ENCODE results near the gene PCSK6. TPM values are rescaled to one million over a fixed set of nuclear protein-coding genes. Genes with fewer than 3 reads are reported as not detected.

PCSK6 gene
- total RNA-seq, 1 donor from 2014 or later: 16.9 TPM

DNA sequence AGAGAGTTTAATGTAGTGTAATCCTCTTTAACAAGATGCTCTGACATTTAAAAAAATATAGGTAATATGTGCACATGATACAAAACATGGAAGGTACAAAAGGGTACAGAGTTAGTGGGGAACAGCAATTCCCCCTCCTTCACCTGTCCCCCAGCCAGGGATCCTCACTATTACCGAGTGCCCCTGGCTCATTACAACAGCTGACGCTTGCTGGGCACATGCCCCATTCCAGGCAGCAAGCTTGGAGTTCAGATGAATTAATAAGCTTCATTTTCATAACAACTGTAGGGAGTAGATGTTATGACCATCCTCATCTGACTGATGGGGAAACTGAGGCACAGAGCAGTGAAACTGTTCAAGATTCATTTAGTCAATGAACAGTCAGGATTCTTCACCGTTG is 41.2 kb downstream of the PCSK6 start:
- peak; percentile 26 for DNase-seq (ENCODE audit: low spot score)

DNA sequence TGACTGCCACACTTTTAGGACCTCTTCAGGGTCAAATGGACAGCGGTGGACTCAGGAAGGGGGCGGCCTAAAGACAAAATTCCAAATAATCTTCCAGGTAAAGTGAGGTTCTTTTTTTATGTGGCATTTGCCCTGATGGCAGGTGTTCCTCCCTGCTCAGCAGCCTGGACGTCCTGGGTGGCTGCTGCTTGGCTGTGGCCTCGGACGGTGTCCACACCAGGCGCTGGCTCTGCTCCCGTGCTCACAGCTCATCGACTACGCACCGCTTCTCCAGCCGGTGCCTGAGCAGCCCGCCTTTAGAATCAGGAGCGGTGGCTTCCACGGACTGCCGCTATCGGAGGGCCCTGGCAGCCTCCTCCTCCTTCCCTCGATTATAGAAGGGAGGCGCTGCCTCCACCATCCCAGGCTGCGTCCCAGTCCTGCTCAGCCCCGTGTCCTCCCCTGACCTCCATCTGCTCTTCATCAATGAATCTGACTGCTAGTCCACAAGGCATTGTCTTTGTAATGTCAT is 41.9 kb downstream of the PCSK6 start:
- DNase-seq (ENCODE audit: low spot score): peak; percentile 84

DNA sequence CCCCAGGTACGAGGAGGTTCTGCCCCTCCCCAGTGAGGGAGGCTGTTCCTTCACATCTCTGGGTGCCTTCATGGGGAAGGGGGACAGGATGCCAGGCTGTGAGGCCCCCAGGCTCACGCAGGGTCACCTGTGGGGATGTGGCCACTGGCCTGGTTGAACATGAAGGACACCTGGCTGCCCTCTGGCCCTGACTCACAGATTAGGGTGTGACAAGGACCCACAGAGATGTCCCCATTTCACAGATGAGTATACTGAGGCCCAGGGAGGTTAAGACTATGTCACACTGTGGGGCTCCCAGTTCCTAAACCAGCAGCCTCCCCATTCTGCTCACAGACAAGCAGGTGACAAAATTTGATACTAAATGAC is 42.4 kb downstream of the PCSK6 start:
- DNase-seq (ENCODE audit: low spot score): no peak

DNA sequence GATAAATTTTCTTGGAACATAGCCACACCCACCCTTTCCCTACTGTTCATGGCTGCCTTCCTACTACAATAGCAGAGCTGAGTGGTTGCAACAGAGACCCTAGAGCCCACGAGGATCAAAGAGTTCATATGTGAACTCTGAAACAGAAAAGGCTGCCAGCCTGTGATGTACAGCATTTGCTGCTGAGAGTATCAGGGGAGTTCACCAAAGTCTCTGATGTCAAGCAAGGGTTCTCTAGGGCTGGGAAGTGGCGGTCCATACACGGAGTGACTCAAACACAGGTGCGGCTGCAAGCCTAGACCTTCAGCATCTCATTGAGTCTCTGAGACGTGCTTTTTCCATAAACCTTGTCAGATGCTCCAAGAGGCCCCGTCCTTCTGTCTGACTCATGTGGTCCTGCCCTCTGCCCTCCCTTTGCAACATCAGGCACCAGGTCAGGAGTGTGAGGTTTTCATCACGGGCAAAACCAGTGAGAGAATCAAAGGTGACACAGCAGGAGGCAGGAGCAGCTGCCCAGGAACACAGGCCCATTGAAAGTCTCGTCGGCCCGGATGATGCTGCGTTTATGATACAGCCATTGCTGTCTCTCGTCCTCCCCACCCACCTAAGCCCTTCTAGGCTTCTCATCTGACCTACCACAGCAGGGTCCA is 42.9 kb downstream of the PCSK6 start:
- peak; percentile 73 for DNase-seq (ENCODE audit: low spot score)

DNA sequence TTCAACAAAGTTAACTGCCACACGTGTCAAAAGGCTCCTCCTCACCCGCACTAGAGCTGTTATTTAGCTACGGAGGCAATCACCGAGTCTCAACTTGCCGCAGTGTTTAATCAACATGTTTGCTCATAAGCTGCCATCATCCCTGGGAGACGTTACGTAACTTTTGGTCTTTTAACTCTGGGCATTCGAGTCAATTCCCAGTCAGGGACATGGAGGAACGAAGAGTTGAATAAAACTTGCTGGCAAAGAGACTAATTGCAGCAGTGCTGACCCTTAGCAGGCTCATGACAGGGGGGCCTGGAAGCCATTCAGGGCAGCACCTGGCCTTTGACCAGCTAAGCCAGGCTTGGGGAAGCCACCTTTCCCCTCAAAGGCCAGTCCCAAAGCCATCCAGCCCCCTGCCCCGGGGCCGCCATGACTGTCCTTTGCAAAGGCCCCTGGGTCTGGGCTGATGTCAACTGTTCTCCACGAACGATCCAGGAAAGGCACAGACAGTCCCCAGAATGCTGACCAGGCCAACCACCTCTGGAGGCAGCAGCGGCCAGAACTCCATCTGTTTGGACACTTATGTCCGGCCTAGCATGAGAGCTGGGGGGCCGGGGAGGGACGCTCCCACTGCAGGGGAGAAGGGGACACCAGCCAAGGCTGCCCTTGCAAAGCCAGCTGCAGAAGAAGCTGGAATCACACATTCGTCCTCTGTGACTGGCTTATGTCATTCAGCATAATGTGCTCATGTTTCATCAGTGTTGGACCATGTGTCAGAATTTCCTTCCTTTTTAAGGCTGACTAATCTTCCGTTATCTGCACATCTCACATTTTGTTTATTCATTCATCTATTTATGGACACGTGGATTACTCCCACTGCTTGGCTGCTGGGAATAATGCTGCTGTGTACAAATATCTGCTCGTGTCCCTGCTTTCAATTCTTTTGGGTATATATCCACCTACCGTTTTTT is 43.7 kb downstream of the PCSK6 start:
- no peak for DNase-seq (ENCODE audit: low spot score)

DNA sequence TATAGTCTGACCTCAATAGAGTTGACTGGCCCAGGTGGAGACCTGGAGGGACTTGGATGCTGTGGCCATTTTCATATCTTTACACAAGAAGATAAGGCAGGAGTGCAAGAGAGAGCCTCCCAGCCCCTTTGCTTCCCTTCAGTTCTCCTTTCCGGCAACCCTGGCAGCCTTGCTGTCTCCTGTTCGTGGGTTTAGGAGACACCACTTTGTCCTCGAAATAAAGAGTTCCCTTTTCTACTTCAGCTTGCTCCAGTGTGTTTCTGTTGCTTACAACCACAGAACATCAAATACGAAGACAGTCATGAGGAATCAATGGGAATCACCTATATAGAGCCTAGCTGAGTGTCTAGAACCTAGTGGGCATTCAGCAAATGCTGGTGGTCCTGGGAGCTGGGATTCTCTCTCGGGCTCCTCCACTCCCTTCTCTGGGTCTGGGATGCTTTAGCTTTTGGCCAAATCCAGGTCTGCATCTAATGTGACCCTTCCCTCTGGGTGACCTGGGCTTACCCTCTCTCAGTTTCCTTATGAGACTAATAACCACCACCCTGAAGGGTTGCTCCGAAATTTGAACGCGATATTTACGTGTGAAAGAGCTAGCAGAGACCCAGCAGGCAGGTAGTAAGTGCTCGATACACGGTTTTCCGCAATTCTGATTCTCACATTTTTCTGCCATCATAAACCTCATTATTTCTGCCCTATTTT is 44.5 kb downstream of the PCSK6 start:
- DNase-seq (ENCODE audit: low spot score): no peak

DNA sequence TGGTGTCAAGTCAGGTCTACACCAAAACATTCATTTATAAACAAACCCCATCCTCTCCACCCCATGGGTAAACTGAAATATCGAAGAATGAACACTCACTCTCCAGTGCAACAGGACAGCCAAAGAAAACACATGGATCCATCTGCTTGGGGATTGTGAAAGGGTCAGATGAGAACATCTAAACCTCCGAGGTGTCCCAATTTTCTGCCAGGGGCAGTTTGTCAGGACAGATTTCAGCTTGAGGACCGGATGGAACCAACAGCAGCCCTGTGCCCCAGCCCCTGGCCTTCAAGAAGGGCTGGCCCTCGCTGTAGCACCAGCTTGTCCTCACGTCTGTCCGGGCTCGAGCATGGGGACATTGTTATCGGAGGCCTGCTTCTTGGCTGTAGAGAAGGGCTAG is 45.5 kb downstream of the PCSK6 start:
- no peak for DNase-seq (ENCODE audit: low spot score)

DNA sequence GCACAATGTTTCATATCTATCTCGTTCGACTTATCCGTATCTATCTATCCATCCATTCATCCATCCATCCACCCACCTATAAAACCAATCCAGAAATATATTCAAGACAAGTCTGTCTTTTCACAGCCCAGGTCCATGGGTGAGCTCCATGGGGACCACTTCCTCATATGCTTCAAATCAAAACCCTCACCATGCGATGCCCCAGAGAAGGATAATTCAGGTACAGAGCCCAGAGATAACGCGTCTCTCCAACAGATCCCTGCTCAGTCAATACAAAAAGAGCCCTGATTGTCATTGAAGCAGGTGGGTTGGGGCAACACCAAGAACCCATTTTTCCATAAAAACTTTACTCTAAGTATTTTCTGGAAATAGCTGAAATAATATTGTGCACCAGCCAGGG is 47.2 kb downstream of the PCSK6 start:
- no peak for DNase-seq (ENCODE audit: low spot score)

DNA sequence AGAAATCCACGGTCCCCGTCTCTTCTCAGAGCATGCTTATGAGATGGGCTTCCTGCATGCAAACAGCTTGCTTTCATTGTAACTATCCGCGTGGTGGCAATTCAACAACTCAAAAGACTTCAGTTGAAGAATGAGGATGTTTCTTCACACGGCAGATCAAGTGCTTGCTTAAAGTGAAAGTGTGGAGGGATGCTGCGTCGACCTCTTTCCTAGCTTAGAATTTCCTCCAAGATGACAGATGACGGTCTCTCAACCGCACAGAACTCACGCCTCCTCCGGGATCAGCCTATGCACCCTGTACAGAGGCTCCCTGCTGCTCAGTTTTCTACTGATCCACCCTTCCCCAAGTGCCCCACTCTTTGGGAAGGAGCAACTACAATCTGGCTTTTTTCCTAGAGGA is 47.8 kb downstream of the PCSK6 start:
- DNase-seq (ENCODE audit: low spot score): no peak

DNA sequence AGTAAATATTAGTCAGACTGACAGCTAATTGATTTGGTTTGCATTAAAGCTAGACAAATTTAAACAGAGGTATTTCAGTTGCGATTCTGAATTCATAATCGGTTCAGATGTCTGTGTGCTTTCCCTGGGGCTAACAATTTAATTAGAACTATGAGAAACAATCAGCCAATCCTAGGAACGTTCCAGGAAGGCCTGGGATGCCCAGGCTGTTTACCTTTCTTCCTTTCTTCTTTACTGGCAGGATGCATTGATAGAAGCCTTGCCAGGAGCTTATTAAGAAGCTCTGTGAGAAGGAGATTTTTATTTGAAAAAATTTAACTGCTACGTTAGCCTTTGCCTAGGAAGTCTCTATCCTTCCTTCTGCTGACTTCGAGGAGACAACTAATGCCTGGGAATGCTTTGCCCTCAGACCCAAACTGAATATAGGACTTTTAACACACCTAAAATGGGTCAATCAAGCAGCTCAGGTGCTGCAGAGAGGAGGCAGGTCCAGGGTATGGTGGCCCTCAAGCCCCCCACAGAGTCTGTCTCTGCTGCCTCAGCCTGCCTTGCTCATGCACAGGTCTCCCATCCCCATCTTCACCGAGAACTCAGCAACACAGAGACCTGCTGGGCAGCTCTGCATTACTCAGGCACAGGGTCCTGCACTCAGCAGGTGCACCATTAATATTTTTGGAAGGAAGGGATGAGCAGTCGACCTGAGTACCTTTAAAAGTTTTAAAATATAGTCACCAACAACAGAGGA is 48.5 kb downstream of the PCSK6 start:
- DNase-seq (ENCODE audit: low spot score): no peak

DNA sequence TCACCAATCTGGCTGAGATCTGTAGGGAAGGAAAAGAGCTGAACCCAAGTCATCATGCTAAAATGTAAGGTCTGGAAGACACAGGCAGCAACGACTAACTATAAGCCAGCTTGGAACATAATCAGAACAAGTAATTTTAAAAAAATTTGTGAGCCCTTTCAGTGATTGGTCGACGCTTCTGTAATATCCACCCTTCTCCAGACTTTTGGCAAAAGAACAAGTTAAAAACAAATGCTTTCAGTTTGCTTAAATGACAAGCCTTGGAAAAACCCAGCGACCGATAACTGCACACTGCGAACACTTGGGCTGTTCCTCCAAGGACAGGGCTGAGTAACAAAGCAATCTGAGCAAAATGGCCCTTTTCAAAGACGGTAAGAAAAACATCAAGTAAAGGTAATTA is 49.6 kb downstream of the PCSK6 start:
- DNase-seq (ENCODE audit: low spot score): no peak

DNA sequence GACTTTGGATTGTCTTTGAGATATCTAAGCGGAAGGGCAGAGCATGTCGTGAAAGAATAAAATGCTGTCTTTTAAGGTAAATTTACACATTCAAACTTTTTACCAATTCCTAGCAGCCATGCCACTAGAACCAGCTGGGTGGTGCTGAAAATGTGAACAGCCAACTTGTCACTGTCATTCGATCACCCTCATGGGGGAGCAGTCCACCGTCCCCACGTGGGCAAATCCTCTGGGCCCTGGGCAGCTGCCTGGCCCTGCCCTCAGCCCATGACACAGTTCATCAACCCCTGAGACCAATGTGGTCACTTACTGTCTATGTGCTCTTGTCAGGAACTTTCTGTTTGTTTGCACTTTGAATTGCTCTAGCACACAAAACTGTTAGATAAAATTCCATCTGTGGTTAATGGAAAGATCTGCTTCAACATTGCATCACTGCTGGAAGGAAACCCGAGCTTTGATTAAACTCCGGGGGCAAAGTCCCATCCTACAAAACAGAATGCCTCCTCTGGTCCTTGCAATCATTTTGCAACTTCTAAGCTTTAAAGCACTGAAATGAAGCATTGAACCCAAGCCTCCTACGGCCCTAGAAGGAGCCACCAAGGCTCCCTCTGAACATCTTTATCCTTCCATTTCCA is 50.1 kb downstream of the PCSK6 start:
- DNase-seq (ENCODE audit: low spot score): no peak

DNA sequence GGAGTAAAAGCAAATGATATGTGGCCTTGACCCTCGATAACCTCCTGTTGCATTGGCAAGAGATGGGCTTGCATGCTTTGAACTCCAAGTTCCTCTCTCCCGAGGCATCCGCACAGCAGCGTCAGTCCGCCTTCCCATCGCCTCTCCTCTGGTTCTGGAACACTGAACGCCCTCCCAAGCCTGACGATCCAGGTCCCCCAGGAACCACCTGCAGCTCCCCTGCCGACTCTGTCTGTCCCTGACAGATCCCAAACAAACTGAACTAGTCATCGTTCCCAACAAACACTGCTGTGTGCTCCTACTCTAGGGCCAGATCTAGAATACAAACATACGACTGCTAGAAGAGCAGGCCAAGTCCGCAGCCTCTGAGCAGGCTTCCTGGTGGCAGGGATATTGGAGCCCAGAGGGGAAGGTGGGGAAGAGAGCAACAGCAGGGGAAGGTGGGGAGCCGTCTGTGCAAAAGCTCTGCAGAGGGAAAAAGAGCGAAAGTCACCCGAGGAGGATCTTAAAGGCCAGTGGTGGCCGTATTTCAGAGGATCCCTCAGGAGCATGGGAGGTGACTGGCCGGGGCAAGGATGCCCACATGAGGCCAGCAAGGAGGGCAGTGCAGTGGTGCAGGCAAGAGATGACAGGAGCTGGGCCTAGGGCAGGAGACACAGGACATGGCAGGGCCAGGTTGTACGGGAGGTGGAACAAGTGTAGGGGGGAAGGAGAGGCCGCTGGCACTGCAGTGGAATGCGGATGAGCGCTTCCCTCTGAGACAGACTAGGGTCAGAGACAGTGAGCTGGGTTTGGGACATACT is 50.8 kb downstream of the PCSK6 start:
- DNase-seq (ENCODE audit: low spot score): no peak

DNA sequence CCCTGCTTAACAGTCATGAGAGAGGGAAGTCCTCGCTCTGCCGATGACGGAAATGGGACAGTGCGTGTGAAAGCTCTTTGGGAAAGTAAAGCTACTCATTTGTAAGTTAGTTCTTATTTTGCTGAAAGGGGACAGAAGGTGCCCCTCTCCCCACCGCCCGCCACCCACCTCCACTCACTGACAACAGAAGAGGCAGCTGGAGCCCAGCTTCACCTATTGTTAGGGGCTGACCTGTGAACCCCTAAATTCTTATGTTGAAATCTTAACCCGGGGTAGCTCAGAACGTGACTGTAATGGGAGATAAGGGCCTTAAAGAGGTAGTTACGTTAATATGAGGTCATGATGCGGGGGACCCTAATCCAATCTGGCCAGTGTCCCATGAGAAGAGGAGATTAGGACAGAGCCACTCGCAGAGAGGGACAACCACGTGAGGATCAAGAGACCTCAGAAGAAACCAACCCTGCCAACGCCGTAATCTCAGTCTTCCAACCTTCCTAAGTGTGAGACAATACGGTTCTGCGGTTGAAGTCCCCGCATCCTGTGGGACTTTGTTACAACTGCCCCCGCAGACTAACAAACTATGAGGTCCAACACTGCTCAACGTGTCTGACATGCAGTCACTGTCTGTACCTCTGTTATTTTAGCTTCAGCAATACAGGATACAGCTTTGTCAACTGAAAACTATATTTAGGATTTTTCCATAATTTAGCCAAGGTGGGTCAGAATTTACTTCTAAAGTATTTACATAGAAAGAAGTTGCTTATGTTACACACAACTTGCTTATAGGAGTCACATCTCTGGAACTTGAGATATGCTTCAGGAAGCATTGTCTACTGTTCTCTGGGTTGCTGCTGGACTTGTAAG is 51.7 kb downstream of the PCSK6 start:
- no peak for DNase-seq (ENCODE audit: low spot score)

DNA sequence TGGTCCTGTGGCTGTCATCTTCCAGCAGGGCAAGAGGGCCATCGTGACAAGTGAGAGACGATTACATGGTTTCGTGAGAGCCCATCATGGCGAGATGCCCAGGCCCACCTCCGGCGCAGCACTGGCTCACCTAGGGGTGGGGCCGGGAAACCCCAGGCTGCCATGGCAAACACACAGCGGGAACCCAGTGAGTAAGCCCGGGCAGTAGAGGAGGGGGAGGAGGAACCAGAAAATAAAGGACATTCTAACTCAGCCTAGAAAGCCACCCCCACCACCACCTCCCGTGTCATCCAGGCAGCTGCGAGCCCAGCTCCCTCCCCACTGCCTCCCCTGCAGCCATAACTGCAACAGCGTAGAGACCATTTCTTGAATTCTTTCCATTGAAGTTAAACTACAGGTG is 52.3 kb downstream of the PCSK6 start:
- DNase-seq (ENCODE audit: low spot score): no peak

DNA sequence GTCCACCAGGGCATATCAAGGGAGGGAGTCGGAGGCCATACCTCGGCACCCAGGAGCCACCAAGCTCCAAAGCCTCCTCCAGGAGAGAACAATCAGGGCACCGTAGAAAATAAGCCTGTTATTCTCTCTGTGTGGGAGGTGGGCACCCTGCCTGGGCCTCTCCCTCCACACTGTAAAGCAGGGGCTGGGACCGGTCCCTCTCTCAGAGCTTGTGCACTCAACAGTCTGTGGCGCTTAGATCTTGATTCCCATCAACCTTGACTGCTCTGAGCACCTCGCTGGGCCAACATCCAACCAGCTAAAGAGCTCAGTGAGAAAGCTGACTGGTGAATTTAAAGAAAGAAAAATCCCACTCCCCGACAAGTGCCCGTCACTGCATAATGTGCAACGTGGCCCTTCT is 53.0 kb downstream of the PCSK6 start:
- no peak for DNase-seq (ENCODE audit: low spot score)

DNA sequence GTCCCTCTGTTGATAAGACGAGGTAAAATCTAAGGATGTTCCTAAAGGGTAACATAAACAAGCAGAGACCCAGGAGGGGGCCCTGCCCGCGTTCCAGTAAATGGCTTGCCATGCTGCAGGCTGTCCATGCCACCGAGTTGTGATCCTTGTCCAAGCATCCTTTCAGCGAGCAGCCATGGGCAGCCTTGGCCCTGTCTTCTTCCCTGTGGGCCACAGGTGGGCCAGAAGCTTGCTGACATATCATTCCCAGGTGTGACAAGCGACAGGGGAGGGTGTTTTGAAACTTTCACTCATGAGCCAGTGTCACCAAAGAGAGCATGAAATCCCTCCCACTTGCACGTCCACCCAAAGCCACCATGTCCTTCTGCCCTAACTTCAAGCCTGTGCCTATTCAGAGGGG is 53.7 kb downstream of the PCSK6 start:
- no peak for DNase-seq (ENCODE audit: low spot score)

DNA sequence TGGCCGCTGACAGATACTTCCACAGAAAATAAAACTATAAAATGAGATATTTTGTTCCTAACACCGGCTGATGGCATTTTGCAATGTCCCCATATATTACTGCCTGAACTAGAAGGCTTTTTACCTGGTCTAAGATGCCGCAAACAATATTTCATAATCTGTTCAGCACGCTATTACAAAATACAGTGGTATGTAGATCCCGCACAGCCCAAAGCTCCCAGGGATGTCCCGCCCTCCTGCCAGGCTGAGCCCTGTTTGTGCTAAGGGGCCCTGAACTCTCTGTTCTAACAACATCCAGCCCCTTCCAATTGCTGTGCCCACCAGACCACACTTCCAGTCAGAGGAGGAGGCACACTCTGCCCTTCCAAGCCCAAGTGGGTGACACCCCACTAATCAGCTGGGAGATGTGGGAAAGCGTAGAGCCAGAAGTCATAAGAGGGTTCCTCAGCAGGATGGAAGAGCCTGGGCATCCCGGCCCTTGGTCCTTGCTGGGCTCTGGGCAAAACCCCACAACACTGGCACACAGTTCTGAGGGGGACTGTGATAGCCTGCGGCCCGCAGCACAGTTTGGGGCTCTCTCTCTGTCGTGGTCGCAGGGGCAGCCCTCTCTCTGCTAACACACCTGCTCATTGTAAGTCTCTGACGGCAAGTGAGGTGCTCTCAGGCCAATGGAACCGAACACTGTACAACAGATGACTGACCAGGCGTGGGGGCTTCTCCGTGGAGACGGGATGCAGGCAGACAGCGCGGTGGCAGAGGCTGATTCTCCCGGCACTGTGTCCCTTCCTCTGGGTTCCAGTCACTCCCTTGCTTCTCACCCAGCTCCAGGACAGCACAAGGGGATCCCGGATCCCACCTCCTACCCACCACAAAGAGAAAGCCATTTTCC is 55.2 kb downstream of the PCSK6 start:
- no peak for DNase-seq (ENCODE audit: low spot score)

Measured in mesenteric fat pad (tissue), 1 donor.